NCI-H69 (cell line): Measurements from ENCODE around the gene OPHN1.

Source experiments
- DNase-seq: peaks from one replicate; lab custom pipeline; 2025; lab: John Stamatoyannopoulos, UW

Gene OPHN1

DNA sequence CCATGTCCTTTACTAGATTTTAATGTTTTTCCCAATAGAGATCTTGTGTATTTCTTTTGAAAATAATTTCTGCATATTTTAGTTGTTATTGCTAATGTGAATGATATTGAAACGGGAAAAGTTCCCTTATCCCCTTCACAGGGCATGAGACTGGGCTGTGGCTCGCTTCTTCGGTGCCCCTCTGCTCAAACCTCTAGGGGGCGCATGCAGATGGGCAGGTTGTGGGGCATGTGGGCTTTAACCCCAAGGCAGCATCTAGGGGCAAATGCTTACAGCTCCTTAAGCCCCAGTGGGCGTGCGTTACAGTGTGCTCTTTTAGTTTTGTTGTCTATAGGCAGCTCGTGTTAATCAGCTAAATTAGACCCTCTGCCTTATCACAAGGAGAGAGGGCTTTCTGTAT is 194.7 kb downstream of the OPHN1 start:
- DNase-seq, result peak; percentile 0

DNA sequence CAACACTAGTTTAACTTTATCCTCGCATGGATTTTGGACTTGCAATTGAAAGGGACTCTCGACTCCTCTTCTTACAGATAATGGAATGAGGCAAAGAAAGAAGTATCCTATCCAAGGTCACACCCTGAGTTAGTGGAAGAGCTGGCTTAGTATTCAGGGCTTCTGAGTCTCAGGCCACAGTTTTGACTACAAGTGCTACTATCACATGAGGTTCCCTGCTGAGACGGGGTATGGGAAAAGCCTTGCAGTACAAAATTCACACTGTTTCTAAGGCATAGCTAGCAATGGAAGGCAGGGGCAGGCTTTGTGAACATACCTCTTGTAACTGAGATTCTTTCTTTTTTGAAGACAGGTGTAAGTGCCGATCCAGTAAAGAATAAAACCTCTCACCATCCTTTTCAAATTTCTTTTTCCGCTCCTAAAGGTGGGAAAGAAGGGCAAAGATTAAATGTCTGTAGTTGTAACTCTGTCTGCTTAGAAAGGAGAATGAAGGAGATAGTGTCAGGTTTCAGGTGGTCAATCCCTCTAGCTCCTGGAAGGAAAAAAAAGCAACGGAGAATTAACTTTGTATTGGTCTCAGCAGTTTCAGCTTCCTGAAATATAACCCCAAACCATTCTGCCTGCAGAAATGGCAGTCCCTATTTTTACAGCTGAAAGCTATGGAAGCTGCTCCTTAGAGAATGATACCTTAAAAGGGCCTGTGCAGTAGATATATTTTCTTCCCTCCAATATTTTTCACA is 199.0 kb downstream of the OPHN1 start:
- DNase-seq, result no peak

DNA sequence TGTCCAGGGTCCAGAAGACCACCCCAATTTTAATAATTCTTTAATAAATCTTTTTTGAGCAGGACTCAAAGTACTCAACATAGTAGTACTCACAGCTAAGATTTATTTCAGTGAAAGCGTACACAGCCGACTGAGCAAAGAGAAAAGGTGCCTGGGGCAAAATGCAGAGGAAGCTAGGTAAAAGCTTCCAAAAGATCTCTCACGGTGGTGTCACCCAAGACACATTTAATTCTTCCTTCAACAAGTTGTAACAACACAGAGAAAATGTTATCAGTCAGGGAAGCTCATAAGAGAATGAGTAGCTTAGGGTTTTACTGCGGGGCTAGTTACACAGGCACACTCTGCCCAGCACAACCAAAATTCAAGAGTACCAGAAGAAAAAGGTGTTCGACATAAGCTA is 201.1 kb downstream of the OPHN1 start:
- no peak for DNase-seq

DNA sequence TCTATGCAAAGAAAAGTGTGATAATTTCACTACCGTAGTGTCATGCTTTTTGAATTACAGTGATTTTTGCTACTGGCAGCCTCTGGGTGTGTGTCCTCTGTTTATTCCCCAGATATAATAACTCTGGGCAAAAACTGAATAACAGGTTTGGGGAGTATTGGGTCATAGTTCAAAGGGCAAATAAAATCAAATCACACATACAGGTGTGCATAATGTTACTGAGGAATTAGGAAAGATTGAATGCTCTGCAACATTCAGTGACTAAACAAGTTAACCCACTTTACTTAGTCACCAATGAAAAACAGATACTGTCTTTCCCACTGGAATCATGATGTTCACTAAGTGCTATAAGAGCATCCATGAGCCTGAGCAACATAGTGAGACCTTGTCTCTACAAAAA is 224.3 kb downstream of the OPHN1 start:
- DNase-seq, result no peak

DNA sequence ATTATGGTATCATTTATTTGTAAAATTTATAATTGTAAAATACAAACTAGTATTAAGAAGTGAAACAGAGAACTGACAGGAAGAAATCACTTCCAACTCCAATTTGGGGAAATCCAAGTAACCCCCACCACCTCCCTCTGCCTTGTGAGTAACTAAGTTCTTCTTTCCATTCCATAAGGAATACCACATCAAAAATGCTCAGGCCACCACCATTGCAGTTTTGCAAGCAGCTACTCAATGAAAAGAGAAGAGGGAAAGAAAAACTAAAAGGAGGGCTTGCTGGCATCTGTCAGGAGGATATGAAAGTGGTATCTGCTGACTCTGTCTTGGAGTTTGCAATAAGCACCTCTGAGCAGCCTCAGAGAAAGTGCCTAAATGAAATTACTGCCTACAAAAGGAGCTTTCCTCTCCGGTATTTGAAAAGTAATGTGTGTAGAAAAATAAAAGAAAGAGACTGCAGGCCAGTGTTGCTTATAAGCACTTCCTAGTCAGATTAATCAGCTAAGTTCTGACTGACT is 228.7 kb downstream of the OPHN1 start:
- DNase-seq, result no peak

DNA sequence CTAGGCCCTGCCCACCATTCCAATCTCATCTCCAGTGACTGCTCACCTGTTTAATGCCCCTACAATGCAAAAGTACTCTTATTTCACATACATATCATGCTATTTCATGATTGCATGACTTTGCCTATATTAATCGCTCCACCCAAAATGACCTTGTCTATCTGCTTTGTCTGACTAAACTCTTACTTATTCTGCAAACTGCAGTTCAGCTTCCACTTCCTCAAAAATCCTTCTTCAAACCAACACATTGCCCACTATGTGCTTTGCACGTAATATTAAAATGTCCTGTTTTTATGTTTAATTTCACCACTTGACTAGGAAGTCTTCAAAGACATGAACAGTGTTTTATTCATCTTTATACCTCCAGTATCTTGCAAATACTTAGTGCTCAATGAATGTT is 229.6 kb downstream of the OPHN1 start:
- DNase-seq, result no peak

DNA sequence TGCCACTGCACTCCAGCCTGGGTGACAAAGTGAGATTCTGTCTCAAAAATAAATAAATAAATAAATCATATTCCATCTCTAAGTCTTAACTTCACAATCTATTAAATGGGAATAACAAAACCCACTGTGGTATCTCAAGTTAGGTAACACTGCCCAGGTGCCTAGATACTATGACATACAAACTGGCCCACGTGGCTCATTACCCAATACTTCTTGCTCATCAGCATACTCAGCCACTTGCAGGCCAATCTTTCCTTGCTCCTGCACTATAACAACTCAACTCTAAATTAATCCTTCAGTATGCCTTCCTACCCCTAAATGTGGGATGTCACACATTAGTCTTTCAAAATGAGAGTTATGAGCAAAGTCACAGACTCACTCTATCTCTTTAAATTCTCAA is 230.1 kb downstream of the OPHN1 start:
- DNase-seq, result no peak

DNA sequence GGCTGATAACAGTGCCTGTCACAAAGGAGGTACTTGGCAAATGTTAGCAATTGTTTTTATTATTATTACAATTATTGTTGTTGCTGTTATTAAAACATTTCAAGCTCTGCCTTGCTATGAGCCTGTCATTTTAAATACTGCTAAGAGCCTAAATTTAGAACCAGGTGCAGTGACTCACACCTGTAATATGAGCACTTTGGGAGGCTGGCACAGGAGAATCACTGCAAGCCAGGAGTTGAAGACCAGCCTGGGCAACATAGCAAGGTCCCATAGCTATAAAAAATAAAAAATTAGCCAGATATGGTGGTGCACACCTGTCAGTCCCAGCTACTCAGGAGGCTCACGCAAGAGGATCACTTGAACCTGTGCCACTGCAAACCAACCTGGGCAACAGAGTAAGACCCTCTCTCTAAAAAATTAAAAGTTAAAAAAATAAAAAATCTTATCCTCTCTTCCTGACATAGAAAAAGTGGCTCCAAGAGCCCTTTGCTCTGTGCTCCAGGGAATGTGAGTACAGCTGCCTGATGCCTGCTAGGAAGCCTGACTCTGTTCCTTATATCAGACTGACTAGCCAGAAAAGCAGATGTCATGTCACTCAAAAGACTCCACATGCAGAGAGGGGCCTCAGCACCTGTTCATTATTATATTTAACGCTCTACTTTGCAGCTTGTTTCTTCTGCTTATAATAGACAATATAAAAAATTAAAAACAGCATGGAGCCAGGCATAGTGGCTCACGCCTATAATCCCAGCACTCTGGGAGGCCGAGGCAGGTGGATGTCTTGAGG is 234.0 kb downstream of the OPHN1 start:
- no peak for DNase-seq

DNA sequence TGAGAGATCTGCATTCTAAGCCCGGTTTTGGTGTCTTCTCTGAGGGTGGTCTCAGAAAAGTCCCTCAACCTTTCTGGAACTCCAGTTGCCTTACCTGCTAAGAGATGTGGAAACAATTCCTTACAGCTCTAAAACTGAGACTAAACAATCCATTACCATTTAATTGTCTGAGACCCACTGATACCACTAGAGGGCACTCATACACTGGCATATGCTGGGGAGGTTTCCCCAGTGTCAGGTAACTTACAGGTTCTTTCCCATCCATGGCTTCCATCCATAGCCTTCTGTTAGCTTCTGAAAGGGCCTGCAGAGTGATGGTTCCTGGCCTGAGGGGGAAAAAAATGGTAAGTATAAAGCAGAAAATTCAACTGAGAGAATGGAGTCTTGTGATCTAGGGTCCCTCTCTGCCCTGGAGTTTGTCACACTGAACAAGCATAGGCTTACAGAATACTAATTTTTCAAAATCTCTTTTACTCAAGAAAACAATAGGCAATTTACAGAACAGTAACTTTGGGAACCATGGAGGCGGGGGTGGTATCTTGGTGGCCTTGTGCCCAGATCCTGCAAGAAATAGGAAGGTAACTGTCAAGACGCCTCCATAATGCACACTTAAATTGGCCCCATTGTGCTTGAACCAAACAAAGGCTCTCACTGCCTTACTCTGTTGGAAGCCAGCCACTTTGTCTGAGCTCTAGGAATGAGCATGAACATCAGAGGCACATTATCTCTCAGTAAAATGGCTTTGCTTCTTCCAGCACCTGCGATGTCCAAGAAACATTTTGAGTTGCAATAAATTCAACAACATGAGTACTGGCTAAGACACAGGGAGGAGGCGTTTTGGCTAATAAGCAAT is 236.1 kb downstream of the OPHN1 start:
- DNase-seq, result peak; percentile 38

DNA sequence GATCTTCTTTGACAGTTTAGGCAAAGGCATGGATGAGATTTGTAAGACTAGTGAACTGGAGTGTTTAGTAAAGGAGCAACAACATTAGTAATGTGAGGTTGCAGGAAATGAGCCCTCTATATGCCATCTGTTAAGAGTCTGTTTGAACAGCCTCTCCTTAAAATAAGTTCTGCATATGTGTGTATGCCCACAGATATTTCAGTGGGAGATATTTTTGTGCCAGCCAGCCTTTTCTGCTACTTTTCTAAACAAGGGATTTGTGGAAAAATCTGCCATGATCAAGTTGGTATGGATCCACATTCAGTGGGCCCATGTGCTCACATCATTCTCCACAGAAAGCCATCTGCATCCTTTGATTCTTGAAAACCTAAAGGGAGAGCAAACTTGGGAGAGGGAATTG is 237.7 kb downstream of the OPHN1 start:
- DNase-seq, result no peak

DNA sequence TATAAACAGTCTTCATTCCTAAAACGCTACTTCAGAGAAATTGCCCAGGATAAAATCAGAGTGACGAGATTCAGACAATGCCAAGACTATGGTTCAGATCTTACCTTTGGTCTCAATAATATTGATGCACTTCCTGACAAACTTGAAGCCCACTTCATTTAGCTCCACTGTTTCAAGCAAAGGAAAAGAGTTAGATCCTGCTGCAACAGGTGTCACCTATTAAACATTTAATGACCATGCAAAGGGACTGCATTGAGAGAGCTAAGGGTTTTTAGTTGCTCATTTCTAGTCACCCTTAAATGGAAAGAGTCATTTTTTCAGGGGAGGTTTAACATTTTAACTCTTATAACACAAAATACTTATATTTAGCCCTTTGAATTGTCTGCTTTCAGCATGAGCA is 239.5 kb downstream of the OPHN1 start:
- DNase-seq, result no peak

DNA sequence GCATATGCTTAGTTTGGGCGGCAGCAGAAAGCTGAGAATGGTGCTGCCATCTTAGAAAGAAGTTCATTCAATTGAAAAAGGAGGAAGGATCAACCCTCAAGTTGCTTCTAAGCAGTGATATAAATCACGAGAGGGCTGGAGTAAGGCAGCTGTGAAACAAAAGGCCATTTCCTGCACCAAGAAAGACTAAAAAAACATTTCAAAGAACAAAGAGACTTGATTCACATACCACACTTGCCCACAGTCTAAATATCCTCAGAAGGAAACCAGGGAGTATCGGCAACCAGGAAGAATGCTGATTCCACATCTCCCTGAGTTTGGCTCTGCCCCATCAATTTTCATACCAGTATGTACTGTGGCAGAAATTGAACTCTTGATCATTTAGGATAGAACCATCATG is 240.1 kb downstream of the OPHN1 start:
- no peak for DNase-seq

DNA sequence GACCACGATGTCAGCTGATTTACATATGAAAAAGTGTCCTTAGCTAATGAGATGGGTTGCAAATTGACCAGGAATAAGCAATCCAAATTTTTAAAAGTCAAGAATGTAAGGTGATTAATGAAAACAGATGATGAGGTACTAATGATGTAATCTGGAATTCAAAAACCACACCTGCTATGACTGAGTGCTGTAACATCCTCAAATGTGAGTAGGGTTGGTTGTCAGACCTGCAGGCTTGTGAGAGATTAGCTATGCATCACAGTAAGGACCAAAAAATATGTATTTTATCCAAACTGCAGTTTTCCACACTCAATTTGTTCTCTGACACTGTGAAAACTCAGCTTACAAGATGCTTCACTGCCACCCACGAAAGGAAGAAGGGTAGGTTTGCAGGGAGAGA is 242.5 kb downstream of the OPHN1 start:
- DNase-seq, result no peak

DNA sequence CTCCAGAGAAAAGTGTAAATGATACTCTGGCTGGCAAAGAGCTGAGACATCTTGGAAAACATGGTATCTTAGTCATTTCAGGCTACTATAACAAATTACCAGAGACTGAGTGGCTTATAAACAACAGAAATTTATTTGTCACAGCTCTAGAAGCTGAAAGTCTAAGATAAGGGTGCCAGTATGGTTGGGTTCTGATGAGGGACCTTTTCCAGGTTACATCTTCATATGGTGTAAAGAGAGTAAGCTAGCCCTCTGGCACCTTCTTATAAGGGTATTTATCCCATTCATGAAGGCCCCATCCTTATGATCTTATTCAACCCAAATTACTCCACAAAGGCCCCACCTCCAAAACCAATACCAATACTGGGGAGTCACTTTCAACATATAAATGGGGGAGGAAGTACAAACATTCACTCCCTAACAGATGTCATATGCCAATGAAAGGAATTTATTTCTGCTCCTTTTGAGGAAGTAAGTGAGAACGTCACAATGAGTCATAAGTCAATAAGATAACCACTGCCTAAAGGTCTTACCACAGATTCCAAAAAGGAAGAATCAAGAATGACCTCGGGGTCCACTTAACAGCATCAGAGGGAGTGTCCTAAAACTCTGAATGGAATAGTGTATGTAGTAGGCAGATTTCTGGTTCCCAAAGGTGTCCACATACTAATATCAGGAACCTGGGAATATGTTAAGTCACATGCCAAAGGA is 246.6 kb downstream of the OPHN1 start:
- no peak for DNase-seq

DNA sequence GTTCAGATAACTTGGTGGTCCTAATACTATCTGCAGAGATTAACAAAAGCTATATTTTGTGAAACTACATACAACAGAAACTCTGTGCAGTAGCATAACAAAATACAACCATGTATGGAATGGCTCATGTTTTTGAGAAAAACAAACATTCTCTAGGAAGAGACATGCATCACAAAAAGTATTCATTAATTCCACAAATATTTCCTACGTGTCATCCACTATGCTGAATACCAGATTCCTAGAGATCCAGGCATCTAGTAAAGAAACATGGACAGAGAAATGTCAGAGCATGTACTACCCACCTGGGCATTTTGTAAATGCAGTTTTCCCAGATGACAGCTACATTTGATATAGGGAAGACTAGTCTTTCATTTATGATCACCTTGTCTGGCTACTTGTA is 248.1 kb downstream of the OPHN1 start:
- no peak for DNase-seq

DNA sequence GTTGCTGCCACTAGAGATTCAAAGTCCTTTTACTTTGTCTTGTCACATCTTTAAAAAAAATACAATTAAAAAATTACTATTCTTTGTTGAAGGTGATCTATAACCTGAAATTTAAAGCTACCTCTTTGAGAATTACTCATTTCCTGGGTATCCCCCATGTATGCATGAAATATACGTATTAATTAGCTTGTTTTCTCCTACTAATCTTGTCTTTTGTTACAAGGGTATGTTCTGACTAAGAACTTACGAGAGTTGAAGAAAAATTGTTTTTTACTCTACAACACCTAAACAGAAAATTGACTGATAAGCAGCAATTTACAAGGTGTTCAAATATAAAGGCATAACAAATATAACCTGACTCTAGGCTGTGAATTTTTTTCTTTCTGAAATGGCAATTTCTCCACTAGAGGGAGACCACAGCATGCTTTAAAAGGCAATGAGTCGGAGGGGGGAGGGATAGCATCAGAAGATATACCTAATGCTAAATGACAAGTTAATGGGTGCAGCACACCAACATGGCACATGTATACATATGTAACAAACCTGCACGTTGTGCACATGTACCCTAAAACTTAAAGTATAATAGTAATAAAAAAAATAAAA is 249.6 kb downstream of the OPHN1 start:
- DNase-seq, result peak; percentile 13

DNA sequence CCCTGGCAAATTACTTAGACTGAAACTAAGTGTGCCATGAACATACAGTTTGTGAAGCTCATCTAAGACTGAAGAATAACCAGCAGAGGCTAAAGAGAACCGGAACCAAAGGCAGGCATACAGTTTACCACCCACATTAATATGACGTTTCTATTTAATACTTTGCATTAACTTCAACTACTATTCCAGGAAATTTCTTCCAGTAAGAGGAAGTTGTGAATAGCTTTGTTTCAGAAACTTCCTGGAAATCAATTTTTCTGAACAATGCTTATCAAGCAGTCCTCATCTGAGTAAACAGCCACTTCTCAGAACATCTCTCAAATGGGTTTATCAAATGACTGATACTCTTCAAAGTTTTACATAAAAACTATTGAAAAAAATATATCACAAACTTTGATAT is 252.7 kb downstream of the OPHN1 start:
- DNase-seq, result no peak

DNA sequence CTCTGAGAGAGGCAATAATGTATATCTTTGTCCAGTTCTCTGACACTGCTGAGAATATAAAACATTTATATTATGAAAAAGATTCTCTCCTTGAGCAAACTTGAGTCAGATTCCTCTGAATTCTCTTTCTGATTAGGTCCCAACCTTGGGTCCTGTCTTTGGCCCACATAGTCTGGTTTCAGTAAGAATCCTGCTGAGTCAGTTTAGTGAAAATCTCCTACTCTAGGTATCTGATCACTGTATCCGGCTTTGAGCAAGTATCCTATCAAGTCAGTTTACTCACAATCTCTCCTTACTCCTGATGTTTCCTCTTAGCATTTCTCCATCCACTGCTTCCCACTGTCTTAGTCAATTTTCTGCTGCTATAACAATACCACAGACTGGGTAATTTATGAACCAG is 253.9 kb downstream of the OPHN1 start:
- DNase-seq, result no peak

DNA sequence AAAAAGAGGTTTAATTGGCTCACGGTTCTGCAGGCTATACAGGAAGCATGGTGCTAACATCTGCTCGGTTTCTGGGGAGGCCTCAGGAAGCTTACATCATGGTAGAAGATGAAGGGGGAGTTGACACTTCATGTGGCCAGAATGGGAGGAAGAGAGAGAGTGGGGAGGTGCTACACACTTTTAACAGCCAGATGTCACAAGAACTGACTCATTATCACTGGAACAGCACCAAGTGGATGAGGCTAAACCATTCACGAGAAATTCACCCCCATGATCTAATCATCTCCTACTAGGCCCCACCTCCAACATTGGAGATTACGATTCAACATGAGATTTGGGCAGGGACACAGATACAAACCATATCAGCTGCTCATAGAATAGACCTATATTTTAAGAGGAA is 255.8 kb downstream of the OPHN1 start:
- no peak for DNase-seq

DNA sequence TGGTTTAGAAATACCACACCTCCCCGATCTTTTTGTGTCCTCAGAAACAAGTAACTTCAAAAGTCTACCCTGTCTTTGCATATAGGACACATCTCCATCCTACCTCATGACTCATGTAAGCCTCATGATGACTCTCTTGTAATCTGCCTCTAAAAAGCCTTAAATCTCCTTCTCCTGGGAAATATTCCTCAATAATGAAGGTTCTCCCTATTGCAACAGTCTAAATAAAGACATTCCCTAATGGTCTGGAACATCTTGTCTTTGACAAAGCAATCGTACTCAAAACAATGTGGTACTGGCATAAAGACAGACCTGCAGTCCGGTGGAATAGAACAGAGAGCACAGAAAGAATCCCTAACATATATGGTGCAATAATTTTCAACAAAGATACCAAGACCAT is 257.7 kb downstream of the OPHN1 start:
- DNase-seq, result no peak

DNA sequence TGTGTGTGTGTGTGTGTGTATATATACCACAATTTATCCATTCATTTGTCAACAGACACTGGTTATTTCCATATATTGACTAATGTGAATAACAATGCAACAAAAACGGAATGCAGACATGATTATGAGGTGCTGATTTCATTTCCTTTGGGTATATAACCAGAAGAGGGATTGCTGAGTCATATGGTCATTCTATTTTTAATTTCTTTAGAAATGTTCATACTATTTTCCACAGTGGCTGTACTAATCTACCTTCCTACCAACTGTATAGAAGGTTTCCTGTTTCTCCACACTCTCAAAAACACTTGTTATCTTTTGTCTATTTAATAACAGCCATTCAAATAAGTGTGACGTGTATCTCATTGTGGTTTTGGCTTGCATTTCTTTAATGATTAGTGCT is 269.9 kb downstream of the OPHN1 start:
- DNase-seq, result no peak

DNA sequence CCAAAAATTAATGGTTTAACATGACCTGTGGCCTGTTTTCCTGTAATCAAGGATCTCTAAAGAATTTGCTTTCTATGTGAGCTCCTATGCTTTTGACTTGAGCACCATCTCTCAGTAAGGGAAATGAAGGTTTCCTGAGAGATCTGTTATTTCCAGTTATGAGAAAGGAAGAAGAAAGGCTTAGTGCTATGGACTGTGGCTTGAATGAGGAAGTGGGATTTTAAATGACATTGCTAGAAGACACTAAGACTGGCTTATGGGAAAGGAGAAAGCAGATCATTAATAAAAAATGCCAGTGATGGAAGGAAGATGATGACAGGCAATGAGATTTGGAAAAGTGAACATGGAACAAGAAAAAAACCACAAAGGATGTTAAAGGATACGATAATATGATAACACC is 285.4 kb downstream of the OPHN1 start:
- no peak for DNase-seq
